ENCODE results near the gene RPS6KA5. TPM values are rescaled to one million over a fixed set of nuclear protein-coding genes. Genes with fewer than 3 reads are reported as not detected.
"Not testable (repeated sequence)": the region's sequence is repeated elsewhere in the genome, so short reads cannot be mapped to it uniquely, and the experiment has no call there.

The RPS6KA5 gene
- total and polyA plus RNA-seq, 4 donors: 3.3 to 10.7 (median 7.8) TPM

GRCh38 chr14:90871605-90872233 is 188.7 kb downstream of the RPS6KA5 start:
- peak in 2 of 6 donors; percentile 7 to 34 for DNase-seq (ENCODE audit: low read depth in 4 of 6, low spot score in 6 of 6)
- H3K9me3 ChIP-seq (ENCODE audit: control insufficient read depth, insufficient read depth, low read length): no peaks in the 10 kb centered on the region
- H3K27me3 ChIP-seq (ENCODE audit: control insufficient read depth, insufficient read depth, low read length): no peaks in the 10 kb centered on the region
- peak overlapping the region; percentile 44 for H3K27ac ChIP-seq (ENCODE audit: low read depth, low read length)
- WGBS (ENCODE audit: insufficient coverage): no CpG with 5 or more reads among the region's 9 CpGs
- no peaks in the 10 kb centered on the region for H3K36me3 ChIP-seq (ENCODE audit: control insufficient read depth, insufficient read depth, low read length)
- no peaks in the 10 kb centered on the region for H3K4me1 ChIP-seq (ENCODE audit: control insufficient read depth, insufficient read depth, low read length)
- H3K4me3 ChIP-seq (ENCODE audit: low read depth, low read length): no peak overlapping the region

GRCh38 chr14:90870950-90871604 is 189.4 kb downstream of the RPS6KA5 start:
- no peaks in the 10 kb centered on the region for H3K4me1 ChIP-seq (ENCODE audit: control insufficient read depth, insufficient read depth, low read length)
- no peaks in the 10 kb centered on the region for H3K27me3 ChIP-seq (ENCODE audit: control insufficient read depth, insufficient read depth, low read length)

DNA sequence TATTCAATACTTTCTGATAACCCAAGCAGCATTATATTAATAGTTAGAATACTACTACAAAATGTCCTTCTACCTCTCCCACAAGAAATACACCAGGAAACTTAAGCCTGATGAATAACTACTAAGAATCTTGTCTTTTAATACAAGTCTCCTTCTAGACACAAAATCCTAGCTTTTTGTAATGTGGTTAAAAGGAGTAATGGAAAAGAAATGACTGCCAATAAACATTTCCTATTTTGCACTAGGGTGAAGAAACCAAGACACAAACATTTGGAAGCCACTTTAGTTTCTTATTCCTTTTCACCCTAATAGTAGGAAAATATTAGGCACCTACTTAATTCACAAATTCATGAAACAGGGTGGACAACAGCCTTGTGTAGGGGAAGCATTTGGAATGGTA is 192.9 kb downstream of the RPS6KA5 start:
- Histone ChIP-seq H3K27me3 (ENCODE audit: control insufficient read depth, insufficient read depth, low read length) (no peaks in the 10 kb centered on the region), H3K27ac (ENCODE audit: low read depth, low read length) (no peak overlapping the region), H3K4me1 (ENCODE audit: control insufficient read depth, insufficient read depth, low read length) (no peaks in the 10 kb centered on the region), H3K36me3 (ENCODE audit: control insufficient read depth, insufficient read depth, low read length) (no peaks in the 10 kb centered on the region), H3K9me3 (ENCODE audit: control insufficient read depth, insufficient read depth, low read length) (no peaks in the 10 kb centered on the region), H3K4me3 (ENCODE audit: low read depth, low read length) (no peak overlapping the region)
- no peak for DNase-seq (ENCODE audit: low read depth in 4 of 6, low spot score in 6 of 6)

More at GRCh38 chr14:90870950-90871604, 189.4 kb downstream of the RPS6KA5 start:
- no peak overlapping the region for H3K27ac ChIP-seq (ENCODE audit: low read depth, low read length)
- H3K4me3 ChIP-seq (ENCODE audit: low read depth, low read length): no peak overlapping the region
- no peaks in the 10 kb centered on the region for H3K9me3 ChIP-seq (ENCODE audit: control insufficient read depth, insufficient read depth, low read length)
- H3K36me3 ChIP-seq (ENCODE audit: control insufficient read depth, insufficient read depth, low read length): no peaks in the 10 kb centered on the region
- no CpG with 5 or more reads among the region's 1 CpG for WGBS (ENCODE audit: insufficient coverage)
- DNase-seq (ENCODE audit: low read depth in 4 of 6, low spot score in 6 of 6): peak in 1 of 6 donors; percentile 7

GRCh38 chr14:90866833-90867232 is 193.6 kb downstream of the RPS6KA5 start:
- H3K27ac ChIP-seq (ENCODE audit: low read depth, low read length): no peak overlapping the region
- no peaks in the 10 kb centered on the region for H3K9me3 ChIP-seq (ENCODE audit: control insufficient read depth, insufficient read depth, low read length)
- H3K36me3 ChIP-seq (ENCODE audit: control insufficient read depth, insufficient read depth, low read length): no peaks in the 10 kb centered on the region
- H3K27me3 ChIP-seq (ENCODE audit: control insufficient read depth, insufficient read depth, low read length): no peaks in the 10 kb centered on the region
- no peaks in the 10 kb centered on the region for H3K4me1 ChIP-seq (ENCODE audit: control insufficient read depth, insufficient read depth, low read length)
- no peak for DNase-seq (ENCODE audit: low read depth in 4 of 6, low spot score in 6 of 6)
- no peak overlapping the region for H3K4me3 ChIP-seq (ENCODE audit: low read depth, low read length)

DNA sequence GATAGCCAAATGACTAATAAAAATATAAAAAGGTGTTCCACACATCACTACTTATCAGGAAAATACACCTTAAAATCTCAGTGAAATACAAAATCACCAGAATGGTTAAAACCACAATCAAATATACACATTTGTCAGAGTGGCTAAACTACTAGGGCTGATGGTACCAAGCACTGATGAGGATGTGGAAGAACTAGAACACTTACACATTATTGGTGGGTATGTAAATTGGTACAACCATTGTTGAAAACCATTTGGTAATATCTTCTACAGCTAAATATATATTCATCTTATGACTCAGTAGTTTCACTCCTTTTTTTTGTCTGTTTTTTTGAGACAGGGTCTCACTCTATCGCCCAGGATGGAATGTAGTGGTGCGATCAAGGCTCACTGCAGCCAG is 195.7 kb downstream of the RPS6KA5 start:
- no peaks in the 10 kb centered on the region for H3K36me3 ChIP-seq (ENCODE audit: control insufficient read depth, insufficient read depth, low read length)
- no peak overlapping the region for H3K4me3 ChIP-seq (ENCODE audit: low read depth, low read length)
- no peak for DNase-seq (ENCODE audit: low read depth in 4 of 6, low spot score in 6 of 6)
- H3K27me3 ChIP-seq (ENCODE audit: control insufficient read depth, insufficient read depth, low read length): no peaks in the 10 kb centered on the region
- 100% methylated on average over 2 of the region's 2 CpGs for WGBS (ENCODE audit: insufficient coverage)
- H3K9me3 ChIP-seq (ENCODE audit: control insufficient read depth, insufficient read depth, low read length): no peaks in the 10 kb centered on the region
- no peaks in the 10 kb centered on the region for H3K4me1 ChIP-seq (ENCODE audit: control insufficient read depth, insufficient read depth, low read length)
- H3K27ac ChIP-seq (ENCODE audit: low read depth, low read length): no peak overlapping the region

DNA sequence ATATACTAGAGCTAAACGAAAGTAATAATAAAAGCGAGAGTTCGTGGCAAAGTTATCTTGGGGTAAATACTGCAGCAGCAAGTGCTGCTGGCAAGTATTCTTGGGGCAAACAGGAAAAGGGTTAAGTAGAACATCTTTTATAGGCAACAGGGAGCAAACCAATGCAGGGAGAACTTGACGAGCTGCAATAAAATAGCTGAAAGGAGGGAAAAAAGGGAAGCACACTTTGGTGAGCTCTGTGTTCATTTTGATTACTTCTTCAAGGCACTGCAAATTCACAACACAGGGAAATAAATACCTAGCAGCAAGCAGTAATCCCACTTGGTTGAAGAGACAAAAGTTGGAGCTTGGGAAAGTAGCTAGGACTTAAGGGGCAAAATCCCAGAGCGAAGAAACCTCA is 201.9 kb downstream of the RPS6KA5 start:
- Histone ChIP-seq H3K4me3 (ENCODE audit: low read depth, low read length) (no peak overlapping the region), H3K4me1 (ENCODE audit: control insufficient read depth, insufficient read depth, low read length) (no peaks in the 10 kb centered on the region), H3K9me3 (ENCODE audit: control insufficient read depth, insufficient read depth, low read length) (no peaks in the 10 kb centered on the region), H3K36me3 (ENCODE audit: control insufficient read depth, insufficient read depth, low read length) (no peaks in the 10 kb centered on the region), H3K27me3 (ENCODE audit: control insufficient read depth, insufficient read depth, low read length) (no peaks in the 10 kb centered on the region), H3K27ac (ENCODE audit: low read depth, low read length) (no peak overlapping the region)
- no peak for DNase-seq (ENCODE audit: low read depth in 4 of 6, low spot score in 6 of 6)
- 83% methylated on average over 3 of the region's 5 CpGs for whole genome bisulfite sequencing (ENCODE audit: insufficient coverage)

- H3K4me1 ChIP-seq (ENCODE audit: control insufficient read depth, insufficient read depth, low read length): no peaks in the 10 kb centered on the region
- H3K4me3 ChIP-seq (ENCODE audit: low read depth, low read length): no peak overlapping the region
- DNase-seq (ENCODE audit: low read depth in 4 of 6, low spot score in 6 of 6): no peak
- H3K36me3 ChIP-seq (ENCODE audit: control insufficient read depth, insufficient read depth, low read length): no peaks in the 10 kb centered on the region
- H3K27ac ChIP-seq (ENCODE audit: low read depth, low read length): no peak overlapping the region
- no peaks in the 10 kb centered on the region for H3K27me3 ChIP-seq (ENCODE audit: control insufficient read depth, insufficient read depth, low read length)
- H3K9me3 ChIP-seq (ENCODE audit: control insufficient read depth, insufficient read depth, low read length): no peaks in the 10 kb centered on the region
- WGBS (ENCODE audit: insufficient coverage): 73% methylated on average over 2 of the region's 6 CpGs
These were observed 202.6 kb downstream of the RPS6KA5 start for GRCh38 chr14:90857866-90858265.

- not testable (repeated sequence) for H3K9me3 ChIP-seq (ENCODE audit: control insufficient read depth, insufficient read depth, low read length); H3K4me1 ChIP-seq (ENCODE audit: control insufficient read depth, insufficient read depth, low read length); DNase-seq (ENCODE audit: low read depth in 4 of 6, low spot score in 6 of 6); H3K27ac ChIP-seq (ENCODE audit: low read depth, low read length); H3K36me3 ChIP-seq (ENCODE audit: control insufficient read depth, insufficient read depth, low read length); H3K4me3 ChIP-seq (ENCODE audit: low read depth, low read length); H3K27me3 ChIP-seq (ENCODE audit: control insufficient read depth, insufficient read depth, low read length)
- WGBS (ENCODE audit: insufficient coverage): no CpG with 5 or more reads among the region's 5 CpGs
These were observed 204.3 kb downstream of the RPS6KA5 start for GRCh38 chr14:90856115-90856514.

- Histone ChIP-seq H3K9me3 (ENCODE audit: control insufficient read depth, insufficient read depth, low read length) (no peaks in the 10 kb centered on the region), H3K4me1 (ENCODE audit: control insufficient read depth, insufficient read depth, low read length) (peaks cover 4% of the 10 kb centered on the region), H3K27me3 (ENCODE audit: control insufficient read depth, insufficient read depth, low read length) (no peaks in the 10 kb centered on the region), H3K36me3 (ENCODE audit: control insufficient read depth, insufficient read depth, low read length) (no peaks in the 10 kb centered on the region), H3K27ac (ENCODE audit: low read depth, low read length) (no peak overlapping the region), H3K4me3 (ENCODE audit: low read depth, low read length) (no peak overlapping the region)
- no peak for DNase-seq (ENCODE audit: low read depth in 4 of 6, low spot score in 6 of 6)
These were observed 207.3 kb downstream of the RPS6KA5 start for GRCh38 chr14:90853116-90853515.

DNA sequence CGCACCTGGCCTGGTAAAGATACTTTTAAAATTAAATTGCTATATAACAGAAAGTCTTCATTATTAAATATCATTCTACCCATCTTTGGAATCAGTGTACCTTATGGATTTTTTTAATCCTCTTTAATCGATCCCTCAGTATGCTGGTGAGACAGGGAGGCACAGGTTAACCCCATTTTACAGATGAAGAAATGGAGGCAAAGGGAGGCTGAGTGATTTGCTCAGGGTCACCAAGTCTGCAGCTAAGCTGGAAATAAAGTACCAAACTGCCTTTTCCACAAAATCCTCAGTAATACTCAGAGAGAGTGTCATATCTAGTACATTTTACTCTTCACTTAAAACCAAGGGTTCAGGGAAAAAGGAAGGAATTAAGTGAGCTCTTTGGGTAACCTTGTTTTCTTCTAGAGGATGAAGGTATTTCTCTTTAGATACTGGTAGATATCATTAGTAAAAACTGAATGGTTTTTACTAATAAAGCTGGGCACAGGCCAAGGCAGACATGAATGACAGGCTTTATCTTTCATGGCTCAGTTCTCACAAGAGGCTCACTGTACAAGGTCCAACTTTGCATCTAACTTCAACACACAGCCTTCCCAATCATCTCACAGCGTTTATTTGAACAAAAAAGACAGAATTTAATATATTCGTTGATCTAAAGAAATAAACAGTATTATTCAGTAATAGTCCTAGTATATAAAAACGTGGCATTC is 209.0 kb downstream of the RPS6KA5 start:
- no peak overlapping the region for H3K27ac ChIP-seq (ENCODE audit: low read depth, low read length)
- peak in 1 of 6 donors; percentile 19 for DNase-seq (ENCODE audit: low read depth in 4 of 6, low spot score in 6 of 6)
- WGBS (ENCODE audit: insufficient coverage): no CpG with 5 or more reads among the region's 5 CpGs

More for the DNA sequence above, 209.0 kb downstream of the RPS6KA5 start:
- Histone ChIP-seq H3K4me3 (ENCODE audit: low read depth, low read length) (no peak overlapping the region), H3K4me1 (ENCODE audit: control insufficient read depth, insufficient read depth, low read length) (peaks cover 4% of the 10 kb centered on the region), H3K36me3 (ENCODE audit: control insufficient read depth, insufficient read depth, low read length) (no peaks in the 10 kb centered on the region), H3K27me3 (ENCODE audit: control insufficient read depth, insufficient read depth, low read length) (no peaks in the 10 kb centered on the region), H3K9me3 (ENCODE audit: control insufficient read depth, insufficient read depth, low read length) (no peaks in the 10 kb centered on the region)

Data from spinal cord (tissue), 10 donors.